Sigmoid colon (tissue), 7 donors: ENCODE results near the gene CENPV. TPM values are rescaled to one million over a fixed set of nuclear protein-coding genes. Genes with fewer than 3 reads are reported as not detected.

Experiments
- DNase-seq: peaks from one replicate; pipeline ENCODE4 v3.0.0-alpha.2; 2019
- H3K27ac ChIP-seq, 4 donors: fragments of 200-600 bp; sonication (generic); one replicate each; pipeline ENCODE4 v1.5.1; 2016 to 2019; ENCODE audit warnings: mild to moderate bottlenecking in 1 of 4
- H3K27me3 ChIP-seq, 3 donors: fragments of 200-600 bp; sonication (generic); one replicate each; pipeline ENCODE4 v1.5.1; 2019; ENCODE audit warnings: mild to moderate bottlenecking in 1 of 3
- H3K36me3 ChIP-seq, 4 donors: fragments of 200-600 bp; sonication (generic); one replicate each; pipeline ENCODE4 v1.5.1; 2016 to 2019
- H3K4me1 ChIP-seq, 4 donors: fragments of 200-600 bp; sonication (generic); one replicate each; pipeline ENCODE4 v1.5.1; 2017 to 2019
- H3K4me3 ChIP-seq, 4 donors: fragments of 200-600 bp; sonication (generic); one replicate each; pipeline ENCODE4 v1.5.1; 2017 to 2019; ENCODE audit warnings: mild to moderate bottlenecking in 2 of 4, moderate library complexity in 1 of 4
- H3K9me3 ChIP-seq, 4 donors: fragments of 200-600 bp in 3 of 4; sonication (generic) in 3 of 4; one replicate each; pipeline versions ENCODE4 v1.5.1 to v1.6.1; 2013 to 2019
- CTCF ChIP-seq, 4 experiments: fragments of 450-650 bp in 3 of 4; fragments of 200-600 bp in 1 of 4; IDR thresholded peaks; one replicate each; pipeline ENCODE4 v1.5.1; 2016 to 2019; ENCODE audit warnings: antibody characterized with exemption in 4 of 4, mild to moderate bottlenecking in 3 of 4, moderate library complexity in 2 of 4
- EP300 ChIP-seq, 4 donors: sonication (generic); formaldehyde crosslinking; IDR thresholded peaks; one replicate each; pipeline ENCODE4 v1.6.1; 2017; ENCODE audit warnings: antibody characterized with exemption in 4 of 4
- POLR2A ChIP-seq, 2 donors: fragments of 450-650 bp; IDR thresholded peaks; one replicate each; pipeline ENCODE4 v1.6.1; 2016; ENCODE audit warnings: antibody characterized with exemption in 2 of 2, mild to moderate bottlenecking in 2 of 2, moderate library complexity in 2 of 2
- POLR2AphosphoS5 ChIP-seq, 4 donors: sonication (generic); formaldehyde crosslinking; IDR thresholded peaks; one replicate each; pipeline ENCODE4 v1.6.1; 2017; ENCODE audit warnings: antibody characterized with exemption in 4 of 4
- WGBS, 2 donors: extraction: QIAGEN DNeasy Blood & Tissue Kit; methylation state at CpG; one replicate each; pipeline ENCODE4 v1.1.7; 2013; 5-methylcytosine and 5-hydroxymethylcytosine counted together
- intact Hi-C: fragments of 100-400 bp; cut with DNase I; formaldehyde crosslinking; loops from one replicate; pipeline ENCODE4 v1.15.1; 2023
- polyA plus RNA-seq, 3 donors: library from polyadenylated mRNA; stranded (reverse); fragments of 200-250 nt; gene quantifications; one replicate each; pipeline ENCODE4 v1.2.3, GENCODE V29; 2013
- total RNA-seq, 4 donors: library from RNA; depleted of rRNA; stranded (reverse); fragments of >200 nt; gene quantifications; one replicate each; pipeline ENCODE4 v1.1.0, GENCODE V29; 2016
- donor health status: healthy with polysubstance abuse.
- donor health status: Bipolar disorder and iron deficiency.
- donor health status: healthy.

The CENPV gene
- total and polyA plus RNA-seq, 7 donors, result 12.8 to 62.5 (median 23.8) TPM

- WGBS, 2 donors, result 18 to 54% methylated on average over 11 of the region's 11 CpGs
- TF ChIP-seq EP300 (IDR thresholded peaks at IDR 0.05), result no peak
- Histone ChIP-seq H3K4me3 (peak overlapping the region in 1 of 4 donors; percentile 7), H3K36me3 (peaks cover 0 to 24% (median 1%) of the 10 kb centered on the region in 4 donors), H3K27me3 (no peaks in the 10 kb centered on the region), H3K9me3 (no peaks in the 10 kb centered on the region), H3K4me1 (peaks cover 0 to 12% (median 4%) of the 10 kb centered on the region in 4 donors), H3K27ac (no peak overlapping the region)
- intact Hi-C loops, result no loop called here
- no peak for DNase-seq
Measured at GRCh38 chr17:16329519-16330271, 23.6 kb downstream of the CENPV start.

DNA sequence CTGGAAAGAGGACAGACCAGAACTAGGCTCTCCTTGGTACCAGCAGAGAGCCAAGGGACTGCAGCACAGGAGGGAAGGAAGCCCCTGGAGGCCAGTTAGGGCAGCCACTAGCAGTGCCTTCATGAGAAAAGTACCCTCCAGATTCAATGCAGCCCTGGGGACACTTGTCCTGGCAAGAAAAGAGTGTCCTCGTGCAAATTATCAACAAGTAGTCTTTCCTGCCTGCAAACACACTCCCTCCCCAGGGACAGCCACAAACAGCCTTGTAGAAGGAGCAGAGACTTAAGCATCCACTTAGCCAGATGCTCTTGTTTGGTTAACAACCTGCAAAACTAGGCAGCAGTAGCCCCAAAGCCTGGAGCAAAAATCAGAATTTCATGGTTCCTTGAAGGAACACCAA is 24.3 kb downstream of the CENPV start:
- TF ChIP-seq POLR2A (IDR thresholded peaks at IDR 0.05), result no peak
- no peak for TF ChIP-seq POLR2AphosphoS5 (IDR thresholded peaks at IDR 0.05)
- no peak for TF ChIP-seq CTCF (IDR thresholded peaks at IDR 0.05)
- no peak for TF ChIP-seq EP300 (IDR thresholded peaks at IDR 0.05)
- H3K36me3 ChIP-seq, result peaks cover 0 to 28% (median 1%) of the 10 kb centered on the region in 4 donors
- intact Hi-C loops, result no loop called here
- 7 to 36% methylated on average over 1 of the region's 1 CpG for WGBS, 2 donors
- DNase-seq, result no peak
- no peaks in the 10 kb centered on the region for H3K9me3 ChIP-seq
- H3K27me3 ChIP-seq, result no peaks in the 10 kb centered on the region
- H3K4me3 ChIP-seq, result no peak overlapping the region
- H3K4me1 ChIP-seq, result peaks cover 0 to 12% (median 4%) of the 10 kb centered on the region in 4 donors
- H3K27ac ChIP-seq, result no peak overlapping the region

DNA sequence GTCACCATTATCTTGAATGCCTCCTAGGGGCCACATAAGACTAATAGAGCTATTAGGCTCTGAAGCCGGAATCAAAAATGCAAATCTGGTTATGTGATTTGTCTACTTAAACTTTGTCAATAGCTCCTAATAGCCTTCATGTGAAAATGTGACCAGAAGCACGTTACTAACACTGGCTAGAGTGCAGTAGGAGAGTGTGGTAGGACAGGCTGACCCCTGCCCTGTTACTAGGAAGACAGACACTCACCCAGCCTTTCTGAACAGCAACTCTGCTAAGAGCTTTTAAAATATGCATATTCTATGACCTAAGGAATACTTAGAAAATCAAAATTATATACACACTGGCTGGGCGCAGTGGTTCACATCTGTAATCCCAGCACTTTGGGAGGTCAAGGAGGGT is 26.3 kb downstream of the CENPV start:
- no peaks in the 10 kb centered on the region for H3K27me3 ChIP-seq
- no peak overlapping the region for H3K4me3 ChIP-seq
- H3K36me3 ChIP-seq, result peaks cover 0 to 40% (median 1%) of the 10 kb centered on the region in 4 donors
- H3K27ac ChIP-seq, result no peak overlapping the region
- WGBS, 2 donors, result 93 to 96% methylated on average over 3 of the region's 3 CpGs
- DNase-seq, result no peak
- H3K4me1 ChIP-seq, result peaks cover 0 to 12% (median 4%) of the 10 kb centered on the region in 4 donors
- intact Hi-C loops, result no loop called here
- TF ChIP-seq POLR2A (IDR thresholded peaks at IDR 0.05) (no peak), CTCF (IDR thresholded peaks at IDR 0.05) (no peak), POLR2AphosphoS5 (IDR thresholded peaks at IDR 0.05) (no peak), EP300 (IDR thresholded peaks at IDR 0.05) (no peak)
- H3K9me3 ChIP-seq, result no peaks in the 10 kb centered on the region

DNA sequence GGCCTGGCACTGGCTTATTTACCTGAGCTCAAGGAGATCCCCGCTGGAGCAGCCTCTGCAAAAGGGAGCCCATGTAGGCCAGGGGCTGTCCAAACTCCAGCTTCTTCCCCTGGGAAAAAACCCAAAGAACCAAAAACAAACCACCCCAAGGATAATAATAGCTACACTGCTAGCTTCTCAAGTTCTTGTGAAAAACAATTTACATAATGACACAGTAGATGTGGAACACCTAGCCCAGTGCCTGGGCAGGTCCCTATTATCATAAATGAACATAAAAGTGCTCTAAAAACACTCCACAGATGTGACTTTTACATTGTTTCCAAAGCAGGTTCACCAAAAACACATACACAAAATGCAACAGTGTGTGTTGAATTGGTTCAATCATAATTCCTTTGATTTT is 27.3 kb downstream of the CENPV start:
- intact Hi-C loops, result no loop called here
- TF ChIP-seq EP300 (IDR thresholded peaks at IDR 0.05) (no peak), POLR2A (IDR thresholded peaks at IDR 0.05) (no peak), POLR2AphosphoS5 (IDR thresholded peaks at IDR 0.05) (no peak), CTCF (IDR thresholded peaks at IDR 0.05) (no peak)

GRCh38 chr17:16322636-16323035 is 30.6 kb downstream of the CENPV start:
- H3K4me3 ChIP-seq, result no peak overlapping the region
- peaks cover 0 to 41% (median 1%) of the 10 kb centered on the region in 4 donors for H3K36me3 ChIP-seq
- no peak for TF ChIP-seq POLR2A (IDR thresholded peaks at IDR 0.05)
- TF ChIP-seq EP300 (IDR thresholded peaks at IDR 0.05), result no peak
- TF ChIP-seq POLR2AphosphoS5 (IDR thresholded peaks at IDR 0.05), result no peak
- no peak for TF ChIP-seq CTCF (IDR thresholded peaks at IDR 0.05)
- intact Hi-C loops, result no loop called here
- H3K4me1 ChIP-seq, result no peaks in the 10 kb centered on the region
- no peaks in the 10 kb centered on the region for H3K27me3 ChIP-seq
- H3K27ac ChIP-seq, result no peak overlapping the region
- WGBS, 2 donors, result 92 to 93% methylated on average over 3 of the region's 3 CpGs
- no peak for DNase-seq
- no peaks in the 10 kb centered on the region for H3K9me3 ChIP-seq

More for the DNA sequence above, 27.3 kb downstream of the CENPV start:
- Histone ChIP-seq H3K27me3 (no peaks in the 10 kb centered on the region), H3K4me3 (no peak overlapping the region), H3K36me3 (peaks cover 0 to 40% (median 1%) of the 10 kb centered on the region in 4 donors), H3K27ac (no peak overlapping the region), H3K4me1 (peaks cover 0 to 12% (median 4%) of the 10 kb centered on the region in 4 donors), H3K9me3 (no peaks in the 10 kb centered on the region)
- DNase-seq, result no peak
- 95 to 97% methylated on average over 1 of the region's 1 CpG for WGBS, 2 donors
